BJ (cell line): ENCODE data around the gene TTC29. TPM values are rescaled to one million over a fixed set of nuclear protein-coding genes. Genes with fewer than 3 reads are reported as not detected.
A peak's percentile ranks its signal among the peaks of the same experiment; 100 is the strongest.

Experiments
- CTCF ChIA-PET: fragments of 350-600 bp; formaldehyde crosslinking; extraction: SDS; loops from one replicate; lab custom pipeline; 2021; ENCODE audit warnings: antibody characterized with exemption, inconsistent platforms; lab: Yijun Ruan, JAX
- POLR2A ChIA-PET: fragments of 300-600 bp; sonication (Branson Sonifier 250); formaldehyde crosslinking; extraction: SDS; loops from one replicate; lab custom pipeline; 2021; ENCODE audit warnings: antibody characterized with exemption; lab: Charles Lee
- DNase-seq: peaks from one replicate; pipeline ENCODE4 v3.0.0-alpha.2; 2011; ENCODE audit warnings: low read depth
- H3K27me3 ChIP-seq: 2 replicates; pipeline ENCODE4 v1.6.0; 2011; ENCODE audit warnings: low read length; ENCODE audit not compliant: control insufficient read depth, insufficient read depth
- H3K36me3 ChIP-seq: 2 replicates; pipeline ENCODE4 v1.5.1; 2011; ENCODE audit warnings: low read length; ENCODE audit not compliant: control insufficient read depth, insufficient read depth
- H3K4me3 ChIP-seq: 2 replicates; pipeline ENCODE4 v1.5.1; 2011; ENCODE audit warnings: low read depth, mild to moderate bottlenecking, control low read depth, low read length
- polyA plus RNA-seq: library from polyadenylated mRNA; depleted of rRNA; stranded (reverse); fragments of >200 nt; gene quantifications from 2 replicates; pipeline ENCODE4 v1.2.3, GENCODE V29; 2011
- TF ChIP-seq, protein P1 (sequence below): IDR thresholded peaks from 2 replicates; pipeline ENCODE4 v1.5.1; 2011; ENCODE audit warnings: low read depth, mild to moderate bottlenecking, control low read depth, inconsistent platforms, low read length, moderate library complexity; ENCODE audit not compliant: insufficient read depth

Gene TTC29
- polyA plus RNA-seq, 1 experiment: not detected

DNA sequence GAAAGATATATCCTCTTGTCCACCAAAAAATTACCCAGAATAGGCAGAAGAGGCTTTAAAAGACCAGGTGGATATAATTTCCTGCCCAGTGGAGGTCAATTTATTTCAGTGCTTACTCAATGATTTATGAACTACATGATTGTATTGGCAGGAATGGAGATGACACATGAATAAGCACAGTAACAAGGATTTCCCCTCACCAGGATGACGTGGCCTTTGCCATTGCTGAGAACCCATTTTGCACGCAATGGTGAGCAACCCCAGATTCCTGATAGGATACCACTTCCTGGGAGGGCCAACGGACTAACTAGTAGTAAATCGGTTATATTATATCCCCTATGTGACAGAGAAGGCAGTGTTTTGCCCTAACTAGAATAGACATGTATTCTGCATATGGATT, 11.6 kb upstream of the TTC29 start:
- POLR2A ChIA-PET: no interaction called here
- Histone ChIP-seq H3K27me3 (no peaks in the 10 kb centered on the region), H3K4me3 (no peak overlapping the region), H3K36me3 (no peaks in the 10 kb centered on the region)
- CTCF ChIA-PET: no interaction called here
- TF ChIP-seq, protein P1, sequence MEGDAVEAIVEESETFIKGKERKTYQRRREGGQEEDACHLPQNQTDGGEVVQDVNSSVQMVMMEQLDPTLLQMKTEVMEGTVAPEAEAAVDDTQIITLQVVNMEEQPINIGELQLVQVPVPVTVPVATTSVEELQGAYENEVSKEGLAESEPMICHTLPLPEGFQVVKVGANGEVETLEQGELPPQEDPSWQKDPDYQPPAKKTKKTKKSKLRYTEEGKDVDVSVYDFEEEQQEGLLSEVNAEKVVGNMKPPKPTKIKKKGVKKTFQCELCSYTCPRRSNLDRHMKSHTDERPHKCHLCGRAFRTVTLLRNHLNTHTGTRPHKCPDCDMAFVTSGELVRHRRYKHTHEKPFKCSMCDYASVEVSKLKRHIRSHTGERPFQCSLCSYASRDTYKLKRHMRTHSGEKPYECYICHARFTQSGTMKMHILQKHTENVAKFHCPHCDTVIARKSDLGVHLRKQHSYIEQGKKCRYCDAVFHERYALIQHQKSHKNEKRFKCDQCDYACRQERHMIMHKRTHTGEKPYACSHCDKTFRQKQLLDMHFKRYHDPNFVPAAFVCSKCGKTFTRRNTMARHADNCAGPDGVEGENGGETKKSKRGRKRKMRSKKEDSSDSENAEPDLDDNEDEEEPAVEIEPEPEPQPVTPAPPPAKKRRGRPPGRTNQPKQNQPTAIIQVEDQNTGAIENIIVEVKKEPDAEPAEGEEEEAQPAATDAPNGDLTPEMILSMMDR: no peak
- peak; percentile 35 for DNase-seq

DNA sequence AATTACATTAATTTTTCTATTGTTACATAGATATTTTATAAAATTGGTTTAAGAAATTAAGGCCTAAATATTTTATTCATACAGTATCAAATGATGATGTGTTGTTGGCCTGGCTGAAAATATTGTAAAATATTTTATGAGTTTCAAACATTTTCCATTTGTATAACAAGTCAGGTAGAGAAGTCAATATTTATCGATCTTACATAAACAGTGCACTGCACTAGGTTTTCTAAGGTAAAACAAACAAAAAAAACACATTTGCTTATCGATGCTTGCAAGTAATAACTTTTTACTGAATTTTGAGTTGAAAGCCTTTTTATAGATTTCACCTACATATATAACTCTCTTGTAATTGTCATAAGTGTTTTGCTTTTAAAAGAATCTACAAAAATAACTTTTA, 7.2 kb upstream of the TTC29 start:
- no peaks in the 10 kb centered on the region for H3K36me3 ChIP-seq
- TF ChIP-seq, protein P1: no peak
- DNase-seq: no peak
- ChIA-PET CTCF (no interaction called here), POLR2A (no interaction called here)
- peaks cover 2% of the 10 kb centered on the region; the same call in 1 of the 2 replicates for H3K27me3 ChIP-seq
- no peak overlapping the region for H3K4me3 ChIP-seq

DNA sequence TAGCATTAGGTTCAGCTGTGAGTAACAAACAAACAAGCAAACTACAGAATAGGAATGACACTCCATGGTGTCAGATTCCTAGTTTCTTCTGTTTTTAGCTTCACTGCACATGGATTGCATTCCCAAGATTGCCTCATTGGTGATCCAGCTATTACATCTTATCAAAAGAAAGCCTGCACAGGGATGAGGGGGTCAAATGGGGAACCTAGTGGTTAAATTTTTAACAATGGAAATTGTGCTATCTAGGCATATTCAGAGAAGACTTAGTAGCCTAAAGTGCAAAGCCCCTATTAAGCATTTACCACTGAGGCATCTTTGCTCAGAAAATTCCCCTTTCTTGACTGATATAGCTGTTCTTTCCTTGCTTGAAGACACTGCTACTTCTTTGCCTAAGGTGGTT, 3.9 kb upstream of the TTC29 start:
- POLR2A ChIA-PET: no interaction called here
- CTCF ChIA-PET: no interaction called here

DNA sequence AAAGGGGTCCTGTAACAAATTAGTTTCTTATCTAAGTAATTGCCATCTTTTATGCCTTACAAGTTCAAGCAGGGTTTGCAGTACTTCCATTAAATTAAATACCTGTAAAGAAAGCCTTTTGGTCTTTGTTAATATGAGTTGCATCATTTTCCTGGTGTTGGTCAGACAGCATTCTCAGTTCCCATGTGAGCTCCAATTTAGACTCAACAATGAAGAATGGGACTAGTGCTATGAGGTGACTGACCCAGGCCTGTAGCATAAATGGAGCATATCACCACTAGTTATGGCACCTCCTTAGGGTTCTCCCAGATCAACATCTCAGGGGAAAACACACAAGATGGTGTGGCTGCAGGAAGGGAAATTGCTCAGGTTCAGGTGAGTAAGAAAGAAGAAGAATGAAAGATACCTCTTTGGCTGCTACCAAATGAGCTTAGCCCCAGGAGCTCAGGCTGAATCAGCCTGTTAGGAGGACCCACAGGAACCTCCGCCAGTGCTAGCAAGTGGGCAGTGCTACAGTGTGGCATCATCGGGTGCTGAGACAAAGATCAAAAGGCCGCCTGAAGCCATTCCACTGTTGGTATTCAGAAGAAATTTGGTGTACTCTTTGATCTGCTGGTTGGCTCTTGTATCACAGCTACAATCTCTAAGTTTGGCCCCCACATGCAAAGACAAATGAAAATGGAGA, 1.8 kb downstream of the TTC29 start:
- H3K36me3 ChIP-seq: no peaks in the 10 kb centered on the region
- peaks cover 5% of the 10 kb centered on the region; the same call in 1 of the 2 replicates for H3K27me3 ChIP-seq
- no peak overlapping the region for H3K4me3 ChIP-seq
- TF ChIP-seq, protein P1: no peak
- ChIA-PET POLR2A (no interaction called here), CTCF (no interaction called here)
- DNase-seq: no peak

More for the DNA sequence above, 3.9 kb upstream of the TTC29 start:
- Histone ChIP-seq H3K36me3 (no peaks in the 10 kb centered on the region), H3K4me3 (no peak overlapping the region), H3K27me3 (peaks cover 5% of the 10 kb centered on the region; the same call in 1 of the 2 replicates)
- no peak for DNase-seq
- TF ChIP-seq, protein P1: no peak

DNA sequence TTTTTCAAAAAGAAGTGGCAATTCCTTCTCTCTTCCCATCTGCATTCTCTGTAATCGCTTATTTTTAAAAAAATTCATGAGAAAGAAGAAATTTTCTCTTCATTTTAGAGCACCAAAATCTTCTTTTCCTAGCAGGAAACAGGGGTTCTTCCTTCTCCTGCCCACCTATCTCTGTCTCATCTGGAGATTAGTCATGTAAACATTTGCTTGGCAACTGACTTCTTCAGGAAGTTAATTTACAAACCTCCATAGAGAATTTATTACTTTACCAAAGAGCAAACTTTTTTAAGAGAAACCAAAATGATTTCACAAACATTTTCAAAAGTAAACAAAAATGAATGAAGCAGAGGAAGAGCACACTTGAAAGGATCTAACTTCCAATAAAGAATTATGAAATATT, 13.5 kb downstream of the TTC29 start:
- H3K36me3 ChIP-seq: no peaks in the 10 kb centered on the region
- no peak overlapping the region for H3K4me3 ChIP-seq
- DNase-seq: no peak
- POLR2A ChIA-PET: no interaction called here
- CTCF ChIA-PET: no interaction called here
- TF ChIP-seq, protein P1: no peak
- H3K27me3 ChIP-seq: no peaks in the 10 kb centered on the region
